Trophoblast cell (in vitro differentiated cells and primary cell): Measurements from ENCODE around the gene SRL.
A peak's percentile ranks its signal among the peaks of the same experiment; 100 is the strongest.

Experiments used
- DNase-seq, 2 donors: peaks; one replicate each; pipeline ENCODE4 v3.0.0-alpha.2; 2016
- H2AFZ ChIP-seq: 2 replicates; pipeline ENCODE4 v1.6.1; 2013; ENCODE audit warnings: low read length, moderate library complexity, mild to moderate bottlenecking; ENCODE audit not compliant: insufficient read depth, poor library complexity
- H2AK5ac ChIP-seq: 2 replicates; pipeline ENCODE4 v1.6.1; 2013; ENCODE audit warnings: mild to moderate bottlenecking, low read length
- H2BK120ac ChIP-seq: 2 replicates; pipeline ENCODE4 v1.6.1; 2013; ENCODE audit warnings: low read length, mild to moderate bottlenecking, moderate library complexity; ENCODE audit not compliant: insufficient read depth, poor library complexity
- H2BK12ac ChIP-seq: 2 replicates; pipeline ENCODE4 v1.6.1; 2013; ENCODE audit warnings: mild to moderate bottlenecking, low read length, moderate library complexity
- H2BK5ac ChIP-seq: 2 replicates; pipeline ENCODE4 v1.6.1; 2013; ENCODE audit warnings: low read length, low read depth, moderate library complexity, mild to moderate bottlenecking; ENCODE audit not compliant: poor library complexity
- H3K14ac ChIP-seq: 2 replicates; pipeline ENCODE4 v1.6.1; 2013; ENCODE audit warnings: mild to moderate bottlenecking, low read length
- H3K18ac ChIP-seq: 2 replicates; pipeline ENCODE4 v1.6.1; 2013; ENCODE audit warnings: mild to moderate bottlenecking, low read length
- H3K23ac ChIP-seq: 2 replicates; pipeline ENCODE4 v1.6.1; 2013; ENCODE audit warnings: low read length
- H3K27ac ChIP-seq: 2 replicates; pipeline ENCODE4 v1.5.1; 2013; ENCODE audit warnings: low read depth, mild to moderate bottlenecking, inconsistent platforms, low read length, moderate library complexity
- H3K27me3 ChIP-seq: 2 replicates; pipeline ENCODE4 v1.6.1; 2013; ENCODE audit warnings: inconsistent platforms, mild to moderate bottlenecking, low read length, moderate library complexity; ENCODE audit not compliant: insufficient read depth
- H3K36me3 ChIP-seq, 2 experiments: 1 replicate in 1 of 2; 2 replicates in 1 of 2; pipeline ENCODE4 v1.6.1; 2013; ENCODE audit warnings: low read length in 2 of 2, mild to moderate bottlenecking in 2 of 2, moderate library complexity in 1 of 2; ENCODE audit not compliant: insufficient read depth in 2 of 2, control insufficient read depth in 1 of 2
- H3K4ac ChIP-seq: 2 replicates; pipeline ENCODE4 v1.6.1; 2013; ENCODE audit warnings: low read depth, mild to moderate bottlenecking, low read length, moderate library complexity
- H3K4me1 ChIP-seq, 2 experiments: 1 replicate in 1 of 2; 2 replicates in 1 of 2; pipeline ENCODE4 v1.6.1; 2013; ENCODE audit warnings: low read length in 2 of 2, mild to moderate bottlenecking in 2 of 2, moderate library complexity in 1 of 2; ENCODE audit not compliant: insufficient read depth in 2 of 2, control insufficient read depth in 1 of 2
- H3K4me2 ChIP-seq: 2 replicates; pipeline ENCODE4 v1.6.1; 2013; ENCODE audit warnings: inconsistent platforms, mild to moderate bottlenecking, low read length, moderate library complexity
- H3K4me3 ChIP-seq: 2 replicates; pipeline ENCODE4 v1.5.1; 2013; ENCODE audit warnings: mild to moderate bottlenecking, low read depth, low read length, inconsistent platforms
- H3K79me1 ChIP-seq: one replicate; pipeline ENCODE4 v1.6.1; 2013; ENCODE audit warnings: low read length
- H3K79me2 ChIP-seq: 2 replicates; pipeline ENCODE4 v1.6.1; 2013; ENCODE audit warnings: low read length, mild to moderate bottlenecking; ENCODE audit not compliant: control insufficient read depth, insufficient read depth, poor library complexity
- H3K9ac ChIP-seq: 2 replicates; pipeline ENCODE4 v1.6.1; 2013; ENCODE audit warnings: mild to moderate bottlenecking, low read length
- H3K9me3 ChIP-seq: 2 replicates; pipeline ENCODE4 v1.6.1; 2013; ENCODE audit warnings: low read depth, mild to moderate bottlenecking, control low read depth, inconsistent platforms, low read length; ENCODE audit not compliant: insufficient read depth
- H4K12ac ChIP-seq: 2 replicates; pipeline ENCODE4 v1.6.1; 2013; ENCODE audit warnings: low read depth, mild to moderate bottlenecking, low read length, moderate library complexity
- H4K8ac ChIP-seq: 2 replicates; pipeline ENCODE4 v1.6.1; 2013; ENCODE audit warnings: low read depth, mild to moderate bottlenecking, low read length, moderate library complexity
- H4K91ac ChIP-seq: one replicate; pipeline ENCODE4 v1.6.1; 2013; ENCODE audit warnings: low read depth, mild to moderate bottlenecking, low read length, moderate library complexity
- WGBS: extraction: QIAGEN DNeasy Blood & Tissue Kit; methylation state at CpG from one replicate; pipeline ENCODE4 v1.1.7; 2013; ENCODE audit warnings: missing lambda C conversion rate; ENCODE audit not compliant: insufficient read length, insufficient coverage; ENCODE audit errors: extremely low coverage; 5-methylcytosine and 5-hydroxymethylcytosine counted together

Gene SRL

DNA sequence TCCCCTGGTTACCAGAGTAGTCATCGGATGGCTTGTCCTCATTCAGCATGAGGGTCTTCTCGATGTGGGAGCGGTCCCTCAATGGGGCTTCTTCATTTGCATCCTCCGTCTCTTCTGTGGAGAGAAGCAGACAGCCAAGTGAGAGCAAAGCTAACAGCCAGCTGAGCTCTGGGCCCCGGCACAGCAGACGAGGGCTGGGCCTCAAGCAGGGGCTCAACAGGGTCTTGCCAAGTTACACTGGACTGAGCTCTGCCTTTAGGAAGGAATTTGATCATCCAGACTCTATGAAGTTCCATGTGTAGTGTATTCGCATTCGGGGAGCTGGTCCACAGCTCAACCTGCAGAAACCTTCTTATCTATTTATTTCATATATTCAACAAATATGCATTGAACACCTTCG is 37.4 kb downstream of the SRL start:
- no peak overlapping the region for H3K9ac ChIP-seq
- H2BK120ac ChIP-seq = no peak overlapping the region
- no peak overlapping the region for H2AK5ac ChIP-seq
- H3K4ac ChIP-seq = no peak overlapping the region
- no peak overlapping the region for H4K91ac ChIP-seq
- no peaks in the 10 kb centered on the region for H3K79me1 ChIP-seq
- H4K12ac ChIP-seq = no peak overlapping the region
- no peaks in the 10 kb centered on the region for H3K36me3 ChIP-seq
- no peak overlapping the region for H3K4me3 ChIP-seq
- WGBS = no CpG with 5 or more reads among the region's 9 CpGs
- H2BK12ac ChIP-seq = no peak overlapping the region
- no peak overlapping the region for H3K27ac ChIP-seq
- no peak overlapping the region for H4K8ac ChIP-seq
- H3K18ac ChIP-seq = no peak overlapping the region
- H3K9me3 ChIP-seq = peaks cover 2% of the 10 kb centered on the region
- H3K4me1 ChIP-seq = no peaks in the 10 kb centered on the region
- no peak overlapping the region for H3K23ac ChIP-seq
- no peak overlapping the region for H3K4me2 ChIP-seq
- no peaks in the 10 kb centered on the region for H3K79me2 ChIP-seq
- no peaks in the 10 kb centered on the region for H3K27me3 ChIP-seq
- H2AFZ ChIP-seq = no peak overlapping the region
- H3K14ac ChIP-seq = no peak overlapping the region
- no peak overlapping the region for H2BK5ac ChIP-seq
- DNase-seq = no peak

DNA sequence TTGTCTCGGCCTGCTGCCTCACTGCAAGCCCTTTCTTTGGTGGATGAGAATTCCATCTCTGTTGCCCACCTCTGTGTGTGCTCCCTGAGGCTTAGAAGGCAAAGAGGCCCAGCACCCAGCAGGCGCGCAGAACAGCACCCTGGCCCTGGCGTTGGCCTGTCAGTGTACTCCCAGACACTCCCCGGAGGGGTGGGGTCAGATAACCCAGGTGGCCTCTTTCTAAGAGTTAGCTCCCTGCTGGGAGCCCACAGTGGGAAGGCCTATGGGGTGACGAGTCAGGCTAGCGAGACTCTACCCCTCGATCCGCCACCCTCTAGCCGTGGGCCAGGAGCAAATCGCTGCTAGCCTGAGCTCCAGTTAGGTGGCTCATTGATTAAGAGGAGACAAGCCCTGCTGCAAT is 38.1 kb downstream of the SRL start:
- H3K4me3 ChIP-seq = no peak overlapping the region
- no peak overlapping the region for H3K27ac ChIP-seq
- H3K27me3 ChIP-seq = no peaks in the 10 kb centered on the region
- no peak overlapping the region for H3K4me2 ChIP-seq
- no CpG with 5 or more reads among the region's 11 CpGs for WGBS
- H2BK120ac ChIP-seq = no peak overlapping the region
- H3K14ac ChIP-seq = no peak overlapping the region
- H2BK12ac ChIP-seq = no peak overlapping the region
- no peak for DNase-seq
- H3K4me1 ChIP-seq = no peaks in the 10 kb centered on the region
- no peaks in the 10 kb centered on the region for H3K79me2 ChIP-seq
- H2BK5ac ChIP-seq = no peak overlapping the region
- no peak overlapping the region for H2AFZ ChIP-seq
- no peaks in the 10 kb centered on the region for H3K79me1 ChIP-seq
- H3K4ac ChIP-seq = no peak overlapping the region
- H3K23ac ChIP-seq = no peak overlapping the region
- H4K91ac ChIP-seq = no peak overlapping the region
- H3K9me3 ChIP-seq = peaks cover 2% of the 10 kb centered on the region
- H3K18ac ChIP-seq = no peak overlapping the region
- H4K12ac ChIP-seq = no peak overlapping the region
- no peaks in the 10 kb centered on the region for H3K36me3 ChIP-seq
- no peak overlapping the region for H4K8ac ChIP-seq
- H2AK5ac ChIP-seq = no peak overlapping the region
- H3K9ac ChIP-seq = no peak overlapping the region

- no peaks in the 10 kb centered on the region for H3K79me2 ChIP-seq
- no peak for DNase-seq
- no peak overlapping the region for H3K4me2 ChIP-seq
- H4K91ac ChIP-seq = no peak overlapping the region
- no peaks in the 10 kb centered on the region for H3K36me3 ChIP-seq
- H3K4ac ChIP-seq = no peak overlapping the region
- H3K27me3 ChIP-seq = no peaks in the 10 kb centered on the region
- H3K79me1 ChIP-seq = no peaks in the 10 kb centered on the region
- H3K9ac ChIP-seq = no peak overlapping the region
- no peak overlapping the region for H3K18ac ChIP-seq
- no peak overlapping the region for H3K14ac ChIP-seq
- H4K8ac ChIP-seq = no peak overlapping the region
- no peak overlapping the region for H3K27ac ChIP-seq
- WGBS = no CpG with 5 or more reads among the region's 21 CpGs
- H4K12ac ChIP-seq = peak overlapping the region; percentile 9
- H3K9me3 ChIP-seq = no peaks in the 10 kb centered on the region
- no peak overlapping the region for H2AK5ac ChIP-seq
- H2BK12ac ChIP-seq = no peak overlapping the region
- no peak overlapping the region for H3K4me3 ChIP-seq
- H3K4me1 ChIP-seq = no peaks in the 10 kb centered on the region
- no peak overlapping the region for H2BK120ac ChIP-seq
- no peak overlapping the region for H2AFZ ChIP-seq
- H3K23ac ChIP-seq = no peak overlapping the region
- H2BK5ac ChIP-seq = no peak overlapping the region
Measured at GRCh38 chr16:4202615-4203345, 39.1 kb downstream of the SRL start.

DNA sequence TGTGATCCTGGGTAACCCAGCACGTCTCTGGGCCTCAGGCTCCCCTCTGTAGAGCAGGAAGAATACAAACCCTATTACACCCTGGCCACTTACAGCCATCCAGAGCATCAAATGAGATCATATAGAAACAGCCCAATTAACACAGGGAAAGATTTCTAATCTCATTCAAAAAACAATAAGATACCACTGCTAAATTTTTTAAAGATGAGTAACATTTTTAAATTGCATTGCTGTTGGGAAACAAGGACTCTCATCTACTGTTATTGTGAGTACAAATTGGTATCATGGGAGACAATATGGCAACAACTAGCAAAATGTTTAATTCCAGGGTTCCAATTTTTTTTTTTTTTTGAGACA is 41.1 kb downstream of the SRL start:
- no peak overlapping the region for H3K27ac ChIP-seq
- H3K4ac ChIP-seq = no peak overlapping the region
- H2BK120ac ChIP-seq = no peak overlapping the region
- H4K12ac ChIP-seq = no peak overlapping the region
- no peaks in the 10 kb centered on the region for H3K27me3 ChIP-seq
- no peaks in the 10 kb centered on the region for H3K9me3 ChIP-seq
- H3K18ac ChIP-seq = no peak overlapping the region
- no CpG with 5 or more reads among the region's 1 CpG for WGBS
- H2BK5ac ChIP-seq = no peak overlapping the region
- H4K91ac ChIP-seq = no peak overlapping the region
- no peak overlapping the region for H3K4me3 ChIP-seq
- H2AFZ ChIP-seq = no peak overlapping the region
- H3K4me1 ChIP-seq = no peaks in the 10 kb centered on the region
- no peak overlapping the region for H2BK12ac ChIP-seq
- H3K9ac ChIP-seq = no peak overlapping the region
- peak in 1 of 2 donors; percentile 24 for DNase-seq
- H3K79me1 ChIP-seq = no peaks in the 10 kb centered on the region
- no peaks in the 10 kb centered on the region for H3K36me3 ChIP-seq
- H3K4me2 ChIP-seq = no peak overlapping the region
- H3K23ac ChIP-seq = no peak overlapping the region
- H3K14ac ChIP-seq = no peak overlapping the region
- no peak overlapping the region for H2AK5ac ChIP-seq
- H4K8ac ChIP-seq = no peak overlapping the region
- H3K79me2 ChIP-seq = no peaks in the 10 kb centered on the region
